MM.1S (cell line): Measurements from ENCODE around the gene ODAD4.

Experiments used
- DNase-seq: peaks from one replicate; pipeline ENCODE4 v3.0.0-alpha.2; 2015
- H2AFZ ChIP-seq: fragments of 300-600 bp; sonication (generic); 2 replicates; pipeline ENCODE4 v1.6.0; 2016; ENCODE audit warnings: antibody characterized with exemption, low read length
- H3F3A ChIP-seq: fragments of 300-600 bp; sonication (generic); 2 replicates; pipeline ENCODE4 v1.6.1; 2016; ENCODE audit warnings: mild to moderate bottlenecking, antibody characterized with exemption, low read length, moderate library complexity, mixed read lengths; ENCODE audit not compliant: insufficient read depth
- H3K27ac ChIP-seq: fragments of 300-600 bp; sonication (generic); 2 replicates; pipeline ENCODE4 v1.5.1; 2016; ENCODE audit warnings: mild to moderate bottlenecking, low read length
- H3K27me3 ChIP-seq: fragments of 300-600 bp; sonication (generic); replicated peaks from 2 replicates; pipeline ENCODE4 v1.6.0; 2016; ENCODE audit warnings: low read length; ENCODE audit not compliant: insufficient read depth
- H3K36me3 ChIP-seq: fragments of 300-600 bp; sonication (generic); replicated peaks from 2 replicates; pipeline ENCODE4 v1.6.1; 2016; ENCODE audit warnings: mild to moderate bottlenecking, low read length, mixed read lengths; ENCODE audit not compliant: insufficient read depth
- H3K4me1 ChIP-seq: fragments of 300-600 bp; sonication (generic); 2 replicates; pipeline ENCODE4 v1.6.1; 2016; ENCODE audit warnings: low read length, mixed read lengths
- H3K4me2 ChIP-seq: fragments of 300-600 bp; sonication (generic); 2 replicates; pipeline ENCODE4 v1.6.0; 2016; ENCODE audit warnings: low read depth, low read length
- H3K4me3 ChIP-seq: fragments of 300-600 bp; sonication (generic); 2 replicates; pipeline ENCODE4 v1.5.1; 2016; ENCODE audit warnings: low read length, mixed read lengths
- H3K79me2 ChIP-seq: fragments of 300-600 bp; sonication (generic); 2 replicates; pipeline ENCODE4 v1.6.1; 2016; ENCODE audit warnings: mixed run types, low read length, mixed read lengths
- H3K9ac ChIP-seq: fragments of 300-600 bp; sonication (generic); 2 replicates; pipeline ENCODE4 v1.6.1; 2016; ENCODE audit warnings: low read length, mixed read lengths
- H3K9me2 ChIP-seq: fragments of 300-600 bp; sonication (generic); replicated peaks from 2 replicates; pipeline ENCODE4 v1.6.1; 2016; ENCODE audit warnings: mild to moderate bottlenecking, low read length, mixed read lengths; ENCODE audit not compliant: insufficient read depth
- H3K9me3 ChIP-seq: fragments of 300-600 bp; sonication (generic); replicated peaks from 2 replicates; pipeline ENCODE4 v1.6.1; 2016; ENCODE audit warnings: mild to moderate bottlenecking, low read length, mixed read lengths; ENCODE audit not compliant: insufficient read depth
- H4K20me1 ChIP-seq: fragments of 300-600 bp; sonication (generic); 2 replicates; pipeline ENCODE4 v1.6.1; 2016; ENCODE audit warnings: mild to moderate bottlenecking, low read length, moderate library complexity, mixed read lengths; ENCODE audit not compliant: insufficient read depth
- EZH2 ChIP-seq: fragments of 300-600 bp; sonication (generic); optimal IDR thresholded peaks from 2 replicates; pipeline ENCODE3; 2017; ENCODE audit warnings: low read depth, mild to moderate bottlenecking, antibody characterized with exemption, low read length, mixed read lengths
- EZH2phosphoT487 ChIP-seq: fragments of 300-600 bp; sonication (generic); IDR thresholded peaks from 2 replicates; pipeline ENCODE4 v1.6.1; 2018; ENCODE audit warnings: antibody characterized with exemption, low read length
- TF ChIP-seq, protein P1 (sequence below): fragments of 300-600 bp; sonication (generic); IDR thresholded peaks from 2 replicates; pipeline ENCODE4 v1.5.1; 2016; ENCODE audit warnings: antibody characterized with exemption, low read length, mixed read lengths

ODAD4 gene

DNA sequence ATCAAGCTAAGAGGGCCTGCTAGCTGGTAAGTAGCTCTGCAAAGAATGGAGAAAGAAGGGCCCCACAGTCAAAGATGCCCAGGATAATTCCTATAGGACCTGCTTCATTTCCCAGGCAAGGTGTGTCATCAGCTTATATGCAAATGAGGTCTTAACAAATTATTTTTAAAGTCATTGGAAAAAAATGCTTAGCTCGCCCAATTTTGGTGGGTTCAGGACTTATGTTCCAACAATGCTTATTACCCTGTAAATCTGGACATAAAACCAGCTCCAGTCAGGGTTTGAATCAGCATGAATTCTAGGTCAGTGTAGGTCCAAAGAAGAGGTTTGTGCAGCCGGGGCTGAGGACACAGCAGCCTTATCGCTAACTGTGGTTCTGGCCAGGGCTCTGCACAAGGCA is 37.0 kb upstream of the ODAD4 start:
- Histone ChIP-seq H3F3A (no peaks in the 10 kb centered on the region), H3K27me3 (no peaks in the 10 kb centered on the region), H3K9ac (no peak overlapping the region), H3K27ac (no peak overlapping the region), H3K4me3 (no peak overlapping the region), H3K9me3 (no peaks in the 10 kb centered on the region), H3K36me3 (no peaks in the 10 kb centered on the region; the same call in 1 of the 2 replicates), H3K4me2 (no peak overlapping the region), H4K20me1 (no peaks in the 10 kb centered on the region), H3K79me2 (no peaks in the 10 kb centered on the region), H3K4me1 (no peaks in the 10 kb centered on the region), H2AFZ (no peak overlapping the region), H3K9me2 (no peaks in the 10 kb centered on the region)
- TF ChIP-seq EZH2phosphoT487, result no peak
- TF ChIP-seq, protein P1, sequence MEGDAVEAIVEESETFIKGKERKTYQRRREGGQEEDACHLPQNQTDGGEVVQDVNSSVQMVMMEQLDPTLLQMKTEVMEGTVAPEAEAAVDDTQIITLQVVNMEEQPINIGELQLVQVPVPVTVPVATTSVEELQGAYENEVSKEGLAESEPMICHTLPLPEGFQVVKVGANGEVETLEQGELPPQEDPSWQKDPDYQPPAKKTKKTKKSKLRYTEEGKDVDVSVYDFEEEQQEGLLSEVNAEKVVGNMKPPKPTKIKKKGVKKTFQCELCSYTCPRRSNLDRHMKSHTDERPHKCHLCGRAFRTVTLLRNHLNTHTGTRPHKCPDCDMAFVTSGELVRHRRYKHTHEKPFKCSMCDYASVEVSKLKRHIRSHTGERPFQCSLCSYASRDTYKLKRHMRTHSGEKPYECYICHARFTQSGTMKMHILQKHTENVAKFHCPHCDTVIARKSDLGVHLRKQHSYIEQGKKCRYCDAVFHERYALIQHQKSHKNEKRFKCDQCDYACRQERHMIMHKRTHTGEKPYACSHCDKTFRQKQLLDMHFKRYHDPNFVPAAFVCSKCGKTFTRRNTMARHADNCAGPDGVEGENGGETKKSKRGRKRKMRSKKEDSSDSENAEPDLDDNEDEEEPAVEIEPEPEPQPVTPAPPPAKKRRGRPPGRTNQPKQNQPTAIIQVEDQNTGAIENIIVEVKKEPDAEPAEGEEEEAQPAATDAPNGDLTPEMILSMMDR, result no peak
- TF ChIP-seq EZH2, result no peak
- no peak for DNase-seq

DNA sequence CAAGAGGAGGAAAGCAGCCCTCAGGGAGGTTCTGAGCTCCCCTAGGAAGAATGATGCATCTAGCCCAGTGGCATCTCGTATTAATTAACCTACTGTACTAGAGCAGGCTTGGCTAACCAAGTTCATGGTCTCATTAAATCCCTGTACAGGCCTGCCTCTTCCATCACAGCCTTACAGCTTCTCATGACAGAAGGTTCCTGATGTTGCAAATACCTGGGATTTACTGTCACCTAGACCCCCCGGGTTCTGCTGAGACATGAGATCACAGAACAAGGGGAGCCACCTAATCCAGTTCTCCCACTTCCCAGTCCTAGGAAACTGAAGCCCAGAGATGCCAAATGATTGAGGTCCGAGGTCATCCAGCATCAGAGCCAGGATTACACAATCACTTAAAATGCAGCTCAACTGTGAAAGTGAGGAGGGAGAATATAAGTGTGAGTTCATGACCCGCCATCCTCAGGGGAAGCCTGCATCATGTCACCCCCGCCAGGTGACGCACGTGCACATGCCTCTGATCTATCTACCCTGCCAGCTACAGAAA is 35.6 kb upstream of the ODAD4 start:
- Histone ChIP-seq H2AFZ (no peak overlapping the region), H3K4me2 (no peak overlapping the region), H3K4me3 (no peak overlapping the region), H3K9ac (no peak overlapping the region), H4K20me1 (no peaks in the 10 kb centered on the region), H3K27ac (no peak overlapping the region), H3K9me3 (no peaks in the 10 kb centered on the region), H3K9me2 (no peaks in the 10 kb centered on the region), H3K79me2 (no peaks in the 10 kb centered on the region), H3K27me3 (no peaks in the 10 kb centered on the region), H3K4me1 (no peaks in the 10 kb centered on the region), H3F3A (no peaks in the 10 kb centered on the region), H3K36me3 (no peaks in the 10 kb centered on the region; the same call in 1 of the 2 replicates)
- TF ChIP-seq, protein P1, result no peak
- no peak for TF ChIP-seq EZH2phosphoT487
- no peak for TF ChIP-seq EZH2
- no peak for DNase-seq

DNA sequence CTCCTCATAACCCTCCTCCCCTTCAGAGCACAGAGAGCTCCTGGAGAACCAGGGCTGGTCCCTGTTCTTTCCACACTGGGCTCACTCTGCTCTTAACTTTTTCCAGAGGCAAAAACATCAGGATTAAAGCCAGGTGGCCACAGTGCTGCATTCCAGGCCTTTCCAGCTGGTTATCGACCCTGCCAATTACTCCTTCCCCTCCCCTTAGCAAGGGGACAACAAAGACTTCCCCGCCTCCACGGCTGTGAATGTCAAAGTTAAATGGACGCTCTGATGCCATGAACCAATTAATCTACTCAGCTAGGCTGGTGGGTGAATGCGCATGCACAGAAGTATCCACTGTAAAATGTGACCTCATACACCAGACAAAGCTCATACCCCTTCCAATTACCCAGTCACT is 34.8 kb upstream of the ODAD4 start:
- H3F3A ChIP-seq, result no peaks in the 10 kb centered on the region
- no peak overlapping the region for H2AFZ ChIP-seq
- no peak overlapping the region for H3K27ac ChIP-seq
- H3K79me2 ChIP-seq, result no peaks in the 10 kb centered on the region
- TF ChIP-seq EZH2, result no peak
- TF ChIP-seq, protein P1, result no peak
- H3K9me2 ChIP-seq, result no peaks in the 10 kb centered on the region
- H3K9me3 ChIP-seq, result no peaks in the 10 kb centered on the region
- no peak overlapping the region for H3K4me2 ChIP-seq
- no peak overlapping the region for H3K9ac ChIP-seq
- H3K36me3 ChIP-seq, result no peaks in the 10 kb centered on the region; the same call in 1 of the 2 replicates
- H3K27me3 ChIP-seq, result no peaks in the 10 kb centered on the region
- DNase-seq, result no peak
- H4K20me1 ChIP-seq, result no peaks in the 10 kb centered on the region
- no peaks in the 10 kb centered on the region for H3K4me1 ChIP-seq
- no peak overlapping the region for H3K4me3 ChIP-seq
